ENCODE results near the gene ZNF37A.
"Not testable (repeated sequence)": the region's sequence is repeated elsewhere in the genome, so short reads cannot be mapped to it uniquely, and the experiment has no call there.

The ZNF37A gene

GRCh38 chr10:38094158-38094926 lies at the start of gene ZNF37A:
Gene ZNF37A, plus strand, starts transcription at chr10:38094337. Its CDS starts 2,281 bp downstream, at chr10:38096618.
- DNase-seq, result peak; percentile 73

- no peak for DNase-seq
These were observed 49.0 kb upstream of the ZNF37A start for GRCh38 chr10:38045129-38045528.

- DNase-seq, result no peak
These were observed 46.5 kb upstream of the ZNF37A start for GRCh38 chr10:38047666-38048065.

- no peak for DNase-seq
These were observed 43.9 kb upstream of the ZNF37A start for GRCh38 chr10:38050212-38050611.

GRCh38 chr10:38054361-38054797 lies 39.8 kb upstream of the ZNF37A start:
- no peak for DNase-seq

- not testable (repeated sequence) for DNase-seq
These were observed 38.8 kb upstream of the ZNF37A start for GRCh38 chr10:38055274-38055894.

GRCh38 chr10:38069663-38070062 lies 24.5 kb upstream of the ZNF37A start:
- not testable (repeated sequence) for DNase-seq

GRCh38 chr10:38070501-38070900 lies 23.6 kb upstream of the ZNF37A start:
- no peak for DNase-seq

- no peak for DNase-seq
These were observed 21.6 kb upstream of the ZNF37A start for GRCh38 chr10:38072552-38072951.

GRCh38 chr10:38076687-38077086 lies 17.4 kb upstream of the ZNF37A start:
- no peak for DNase-seq

- DNase-seq, result not testable (repeated sequence)
These were observed 819 bp upstream of the ZNF37A start for GRCh38 chr10:38093318-38093717.

GRCh38 chr10:38093816-38094157 lies 350 bp upstream of the ZNF37A start:
- no peak for DNase-seq

GRCh38 chr10:38094927-38095574 lies 914 bp downstream of the ZNF37A start:
- no peak for DNase-seq

GRCh38 chr10:38102880-38103279 lies 8.7 kb downstream of the ZNF37A start:
- no peak for DNase-seq

- no peak for DNase-seq
These were observed 9.6 kb downstream of the ZNF37A start for GRCh38 chr10:38103756-38104155.

- no peak for DNase-seq
These were observed 18.0 kb downstream of the ZNF37A start for GRCh38 chr10:38112159-38112558.

GRCh38 chr10:38118072-38118807 lies 24.1 kb downstream of the ZNF37A start:
- no peak for DNase-seq

GRCh38 chr10:38119038-38119437 lies 24.9 kb downstream of the ZNF37A start:
- DNase-seq, result no peak

GRCh38 chr10:38127812-38128211 lies 33.7 kb downstream of the ZNF37A start:
- no peak for DNase-seq

GRCh38 chr10:38143587-38143986 lies 49.5 kb downstream of the ZNF37A start:
- DNase-seq, result no peak

- no peak for DNase-seq
These were observed 52.6 kb downstream of the ZNF37A start for GRCh38 chr10:38146579-38147333.

GRCh38 chr10:38147686-38148085 lies 53.5 kb downstream of the ZNF37A start:
- no peak for DNase-seq
